Natural killer cell treated with Interleukin-12 subunit alpha and Interleukin-12 subunit beta and Interleukin-15 and Interleukin-18, amount 100 ng/mL, for 72 hours (primary cell): ENCODE data around the gene DOK3. TPM values are rescaled to one million over a fixed set of nuclear protein-coding genes. Genes with fewer than 3 reads are reported as not detected.

Experiments
- ATAC-seq, 2 donors: fragments of 150-1000 bp; cut with Tn5 transposase in 1 of 2; sonication (Bioruptor Pico), chemical (Tn5 transposase) in 1 of 2; 2 replicates each; pipeline ENCODE4 v1.10.0; 2021
- DNase-seq: peaks from one replicate; pipeline ENCODE4 v3.0.0; 2022; ENCODE audit warnings: low spot score
- H3K27ac Mint-ChIP-seq, 2 donors: 1 replicate in 1 of 2; 2 replicates in 1 of 2; pipeline ENCODE4 v1.8.0; 2022; ENCODE audit warnings: mixed read lengths in 2 of 2, mild to moderate bottlenecking in 1 of 2, moderate library complexity in 1 of 2
- H3K27me3 Mint-ChIP-seq, 2 donors: 1 replicate in 1 of 2; 2 replicates in 1 of 2; pipeline ENCODE4 v1.8.0; 2022; ENCODE audit warnings: mixed read lengths in 2 of 2
- H3K36me3 Mint-ChIP-seq: one replicate; pipeline ENCODE4 v1.8.0; 2022; ENCODE audit warnings: mixed read lengths
- H3K4me1 Mint-ChIP-seq, 2 donors: 1 replicate in 1 of 2; 2 replicates in 1 of 2; pipeline ENCODE4 v1.8.0; 2022; ENCODE audit warnings: low read depth in 2 of 2, mixed read lengths in 2 of 2, mild to moderate bottlenecking in 1 of 2
- H3K4me3 Mint-ChIP-seq: one replicate; pipeline ENCODE4 v1.8.0; 2022; ENCODE audit warnings: mixed read lengths
- H3K9me3 Mint-ChIP-seq: 2 replicates; pipeline ENCODE4 v1.8.0; 2022; ENCODE audit warnings: mixed read lengths
- total RNA-seq, 2 donors: library from RNA; stranded (reverse); gene quantifications; one replicate each; pipeline ENCODE4 v1.2.3, GENCODE V29; 2022

Gene DOK3
- total RNA-seq, 2 donors from 2014 or later: 10.0 to 18.0 TPM

DNA sequence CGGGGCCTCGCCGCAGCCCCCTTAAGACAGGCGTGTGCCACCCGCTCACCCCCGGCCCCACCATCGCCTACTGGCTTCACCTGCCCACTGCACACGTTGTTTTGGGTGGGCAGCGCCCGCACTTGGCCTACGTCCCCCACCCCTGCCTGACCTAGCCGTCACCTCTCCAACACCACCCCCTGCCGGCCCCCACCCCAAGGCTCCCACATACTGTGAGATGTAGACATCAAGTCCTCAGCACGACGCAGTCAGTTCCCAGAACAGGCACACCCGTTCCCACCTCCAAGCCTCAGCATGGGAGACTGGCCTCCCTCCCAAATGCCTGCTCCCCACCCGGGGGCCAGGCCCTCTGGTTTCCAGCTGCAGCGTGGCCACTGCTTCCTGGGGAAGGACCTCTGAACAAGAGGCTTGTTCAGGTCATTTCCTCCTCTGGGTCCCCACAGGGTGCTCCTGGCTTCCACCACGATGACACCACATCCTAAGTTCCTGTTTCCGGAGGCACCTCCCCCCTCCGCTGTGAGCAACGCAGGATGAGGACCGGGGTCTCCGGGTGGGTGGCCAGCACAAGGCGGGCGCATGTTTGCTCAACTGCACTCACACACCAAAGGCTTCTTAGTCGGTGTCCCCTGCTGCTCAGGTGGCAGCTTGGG lies 47.5 kb downstream of the DOK3 start:
- H3K27me3 Mint-ChIP-seq: no peaks in the 10 kb centered on the region
- peak overlapping the region in 1 of 2 donors; percentile 43 for H3K27ac Mint-ChIP-seq
- H3K4me1 Mint-ChIP-seq: peaks cover 2 to 10% of the 10 kb centered on the region in 2 donors
- no peak overlapping the region for H3K4me3 Mint-ChIP-seq
- DNase-seq (no peak), ATAC-seq (no peak)
- H3K9me3 Mint-ChIP-seq: no peaks in the 10 kb centered on the region
- H3K36me3 Mint-ChIP-seq: no peaks in the 10 kb centered on the region

DNA sequence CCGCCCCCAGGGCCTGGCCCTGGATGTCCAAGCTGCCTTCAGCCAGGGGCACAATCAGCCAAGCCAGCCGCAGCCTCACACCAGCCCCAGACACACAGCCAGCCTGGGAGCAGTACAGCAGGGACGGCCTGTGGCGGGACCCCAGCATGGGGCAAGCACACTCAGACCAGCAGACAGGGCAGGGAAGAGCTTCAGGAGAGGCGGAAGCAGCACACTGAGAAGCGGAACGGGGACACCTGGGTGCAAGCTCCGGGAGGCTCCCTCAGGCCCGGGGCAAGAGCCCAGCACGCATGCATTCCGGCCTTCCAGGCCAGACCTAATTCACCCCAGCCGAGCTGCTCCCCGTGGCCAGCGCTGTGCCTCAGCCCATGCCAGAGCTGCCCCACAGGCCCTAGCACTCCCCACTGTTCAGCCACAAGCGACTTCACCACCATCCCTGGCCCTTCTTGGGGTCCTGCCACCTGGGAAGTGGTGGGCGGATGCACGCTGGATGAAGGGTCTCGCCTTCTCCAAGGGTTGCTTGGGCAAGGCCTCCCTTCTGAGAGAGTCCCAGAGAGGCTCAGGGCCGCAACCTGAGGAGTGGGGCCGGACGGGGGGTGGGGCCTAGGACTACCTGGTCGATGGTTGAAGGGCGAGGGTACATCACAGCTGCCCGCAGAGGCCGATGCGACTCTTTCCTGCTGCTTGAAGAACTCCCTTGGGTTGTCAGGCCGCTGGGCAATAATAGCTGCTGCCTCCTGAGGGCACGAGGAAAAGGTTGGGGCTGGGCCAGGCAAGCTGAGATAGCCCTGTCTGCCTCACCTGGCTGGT lies 49.6 kb downstream of the DOK3 start:
- Mint-ChIP-seq H3K9me3 (no peaks in the 10 kb centered on the region), H3K27ac (no peak overlapping the region), H3K4me3 (no peak overlapping the region), H3K36me3 (no peaks in the 10 kb centered on the region), H3K27me3 (no peaks in the 10 kb centered on the region), H3K4me1 (peaks cover 2 to 10% of the 10 kb centered on the region in 2 donors)
- DNase-seq (no peak), ATAC-seq (no peak)

DNA sequence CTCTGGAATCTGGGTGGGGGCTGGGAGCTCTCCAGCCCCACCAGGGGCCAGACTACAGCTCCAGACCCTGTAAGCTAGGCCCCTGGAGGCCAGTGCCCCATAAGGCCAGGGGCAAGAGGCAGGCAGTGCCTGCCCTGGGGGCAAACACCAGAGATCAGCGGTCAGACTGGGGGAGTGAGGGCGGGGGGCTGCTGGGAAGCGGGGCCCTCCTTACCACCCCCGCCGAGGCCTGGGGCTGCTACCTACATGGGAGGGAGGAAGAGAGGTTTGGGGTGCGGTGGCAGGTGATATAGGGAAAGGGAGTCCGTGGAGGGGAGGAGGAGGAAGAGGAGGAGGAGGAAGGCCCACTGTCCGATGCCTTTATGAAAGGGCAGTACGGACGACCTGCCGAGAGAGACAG lies 50.3 kb downstream of the DOK3 start:
- Mint-ChIP-seq H3K4me3 (no peak overlapping the region), H3K27me3 (no peaks in the 10 kb centered on the region)
- no peak for ATAC-seq

DNA sequence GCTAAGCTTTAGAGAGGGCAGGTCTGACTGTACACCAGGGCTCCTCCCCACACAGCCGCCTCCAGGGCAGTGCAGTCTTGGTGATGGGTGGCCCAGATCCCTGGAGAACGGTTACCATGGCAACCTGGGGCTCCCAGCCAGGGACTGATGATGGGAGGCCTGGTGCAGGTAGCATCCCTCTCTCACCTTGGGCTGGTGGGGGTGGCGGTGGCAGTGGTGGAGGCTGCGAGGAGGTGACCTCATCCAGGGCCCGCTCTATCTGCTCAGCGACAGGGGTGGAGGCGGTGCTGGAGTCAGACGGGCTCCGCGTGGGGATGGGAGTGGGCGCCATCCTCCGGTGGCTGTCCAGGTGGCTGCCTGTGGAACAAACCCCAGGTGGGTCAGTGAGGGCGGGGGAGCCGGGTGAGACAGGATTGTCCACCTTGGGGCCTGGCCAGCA lies 50.7 kb downstream of the DOK3 start:
- Mint-ChIP-seq H3K36me3 (no peaks in the 10 kb centered on the region), H3K27me3 (no peaks in the 10 kb centered on the region), H3K27ac (no peak overlapping the region), H3K4me1 (peaks cover 3 to 12% of the 10 kb centered on the region in 2 donors), H3K9me3 (no peaks in the 10 kb centered on the region), H3K4me3 (no peak overlapping the region)
- no peak for DNase-seq
- no peak for ATAC-seq

More for the DNA sequence above, 50.3 kb downstream of the DOK3 start:
- Mint-ChIP-seq H3K36me3 (no peaks in the 10 kb centered on the region), H3K9me3 (no peaks in the 10 kb centered on the region), H3K27ac (no peak overlapping the region), H3K4me1 (peaks cover 2 to 10% of the 10 kb centered on the region in 2 donors)
- DNase-seq: no peak

DNA sequence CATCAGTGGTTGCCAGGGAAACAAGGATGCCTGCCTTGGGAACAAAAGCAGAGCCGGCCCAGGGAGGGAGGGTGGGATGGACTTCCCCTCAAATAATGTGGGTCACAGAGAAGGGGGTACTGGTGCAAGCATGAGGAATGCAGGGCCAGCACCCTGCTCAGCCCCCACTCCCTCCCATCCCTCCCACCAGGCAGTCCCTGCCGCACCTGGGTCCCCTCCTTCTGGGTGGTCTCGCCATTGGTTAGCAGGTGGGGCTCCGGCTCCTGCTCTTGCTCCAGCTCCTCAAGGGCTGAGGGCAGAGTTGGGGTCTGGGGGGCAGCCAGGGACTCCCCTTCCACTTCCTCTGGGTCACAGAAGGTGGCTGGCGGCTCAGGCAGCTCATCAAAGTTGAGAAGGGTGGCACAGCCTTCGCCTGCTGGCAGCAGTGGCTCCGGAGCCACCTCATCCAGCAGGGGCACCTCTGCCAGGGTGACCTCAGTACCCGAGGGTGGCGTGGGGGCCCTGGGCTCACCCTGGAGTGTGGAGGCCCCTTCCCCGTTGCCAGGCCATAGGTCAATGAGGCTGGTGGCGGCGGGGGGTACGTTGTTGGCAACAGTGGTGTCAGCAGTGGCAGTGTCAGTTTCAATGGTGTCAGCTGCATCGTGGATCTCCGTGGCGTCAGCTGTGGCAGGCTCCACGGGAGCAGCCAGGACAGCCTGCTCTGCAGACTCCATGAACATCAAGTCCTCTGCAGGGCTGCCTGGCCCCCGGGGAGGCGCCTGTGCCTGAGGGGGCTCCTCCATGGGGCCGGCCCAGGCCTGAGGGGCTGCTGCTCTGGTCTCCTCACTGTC lies 51.6 kb downstream of the DOK3 start:
- no peak overlapping the region for H3K4me3 Mint-ChIP-seq

DNA sequence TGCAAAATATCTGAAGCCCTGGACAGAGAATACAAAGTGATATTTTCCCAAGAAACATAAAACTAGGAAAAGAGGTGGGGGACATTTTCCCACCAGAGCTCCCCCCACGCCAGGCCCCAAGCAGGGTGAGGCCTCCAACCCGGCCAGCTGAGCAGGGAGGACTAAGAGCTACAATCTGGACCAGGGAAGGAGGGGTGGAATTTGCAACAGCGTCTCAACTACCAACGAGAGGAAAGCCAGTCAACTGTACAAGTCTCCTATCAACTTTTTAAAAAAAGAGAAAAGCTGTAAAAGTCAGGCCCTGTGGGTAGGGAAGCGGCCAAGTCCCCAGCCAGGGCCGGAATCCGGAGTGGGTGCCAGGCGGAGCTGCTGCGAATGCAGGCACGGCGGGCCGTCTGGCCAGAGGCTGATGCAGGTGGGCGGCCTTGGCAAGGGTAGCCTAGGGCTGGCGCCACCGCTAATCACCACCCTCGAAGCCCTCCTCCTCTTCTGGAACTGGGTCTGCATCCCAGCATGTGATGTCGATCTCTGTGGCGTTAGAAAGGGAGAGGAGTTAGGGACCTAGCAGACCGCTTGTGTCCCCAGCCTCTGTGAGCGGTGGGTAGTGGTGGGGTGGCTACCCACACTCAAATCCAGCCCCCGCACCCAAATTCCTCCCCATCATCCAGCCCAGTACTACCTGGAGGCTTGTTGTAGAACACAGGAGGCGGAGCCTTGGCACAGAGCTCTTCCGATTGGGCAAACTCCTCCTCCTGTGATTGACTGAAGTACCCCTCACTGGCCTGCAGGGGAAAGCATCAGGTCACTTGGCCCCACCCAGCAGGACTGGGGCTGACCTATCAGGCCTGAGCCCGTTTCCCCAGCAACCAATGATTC lies 52.4 kb downstream of the DOK3 start:
- ATAC-seq (peak; percentile 56 to 58), DNase-seq (peak; percentile 73)
- Mint-ChIP-seq H3K9me3 (no peaks in the 10 kb centered on the region), H3K4me1 (peaks cover 9 to 15% of the 10 kb centered on the region in 2 donors), H3K36me3 (no peaks in the 10 kb centered on the region), H3K4me3 (no peak overlapping the region), H3K27ac (no peak overlapping the region), H3K27me3 (no peaks in the 10 kb centered on the region)

More for the DNA sequence above, 51.6 kb downstream of the DOK3 start:
- H3K27me3 Mint-ChIP-seq: no peaks in the 10 kb centered on the region
- DNase-seq (no peak), ATAC-seq (no peak)
- H3K27ac Mint-ChIP-seq: no peak overlapping the region
- H3K9me3 Mint-ChIP-seq: no peaks in the 10 kb centered on the region
- H3K4me1 Mint-ChIP-seq: peaks cover 9 to 16% of the 10 kb centered on the region in 2 donors
- no peaks in the 10 kb centered on the region for H3K36me3 Mint-ChIP-seq

DNA sequence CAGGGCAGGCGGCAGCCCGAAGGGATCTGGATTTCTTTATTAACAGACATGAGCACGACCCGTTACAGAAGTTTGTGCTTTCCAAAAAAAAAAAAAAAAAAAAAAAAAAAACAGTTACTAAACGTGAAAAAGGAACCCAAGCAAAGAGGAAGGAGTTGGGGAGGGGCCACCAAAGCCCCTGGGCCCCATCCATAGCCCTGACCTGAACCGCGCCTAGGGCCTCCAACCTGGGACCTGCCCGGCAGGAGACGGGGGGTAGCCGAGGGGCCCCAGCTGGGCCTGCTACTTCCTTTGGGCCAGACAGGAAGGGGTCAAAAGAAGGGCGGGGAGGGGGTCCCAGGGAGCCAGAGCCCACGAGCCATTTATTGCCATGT lies 53.0 kb downstream of the DOK3 start:
- Mint-ChIP-seq H3K4me3 (peak overlapping the region; percentile 73), H3K9me3 (no peaks in the 10 kb centered on the region), H3K36me3 (no peaks in the 10 kb centered on the region), H3K27me3 (peaks cover 0 to 3% of the 10 kb centered on the region in 2 donors), H3K4me1 (peaks cover 13 to 14% of the 10 kb centered on the region in 2 donors), H3K27ac (peak overlapping the region in 1 of 2 donors; percentile 44)
- ATAC-seq: no peak
- DNase-seq: no peak

DNA sequence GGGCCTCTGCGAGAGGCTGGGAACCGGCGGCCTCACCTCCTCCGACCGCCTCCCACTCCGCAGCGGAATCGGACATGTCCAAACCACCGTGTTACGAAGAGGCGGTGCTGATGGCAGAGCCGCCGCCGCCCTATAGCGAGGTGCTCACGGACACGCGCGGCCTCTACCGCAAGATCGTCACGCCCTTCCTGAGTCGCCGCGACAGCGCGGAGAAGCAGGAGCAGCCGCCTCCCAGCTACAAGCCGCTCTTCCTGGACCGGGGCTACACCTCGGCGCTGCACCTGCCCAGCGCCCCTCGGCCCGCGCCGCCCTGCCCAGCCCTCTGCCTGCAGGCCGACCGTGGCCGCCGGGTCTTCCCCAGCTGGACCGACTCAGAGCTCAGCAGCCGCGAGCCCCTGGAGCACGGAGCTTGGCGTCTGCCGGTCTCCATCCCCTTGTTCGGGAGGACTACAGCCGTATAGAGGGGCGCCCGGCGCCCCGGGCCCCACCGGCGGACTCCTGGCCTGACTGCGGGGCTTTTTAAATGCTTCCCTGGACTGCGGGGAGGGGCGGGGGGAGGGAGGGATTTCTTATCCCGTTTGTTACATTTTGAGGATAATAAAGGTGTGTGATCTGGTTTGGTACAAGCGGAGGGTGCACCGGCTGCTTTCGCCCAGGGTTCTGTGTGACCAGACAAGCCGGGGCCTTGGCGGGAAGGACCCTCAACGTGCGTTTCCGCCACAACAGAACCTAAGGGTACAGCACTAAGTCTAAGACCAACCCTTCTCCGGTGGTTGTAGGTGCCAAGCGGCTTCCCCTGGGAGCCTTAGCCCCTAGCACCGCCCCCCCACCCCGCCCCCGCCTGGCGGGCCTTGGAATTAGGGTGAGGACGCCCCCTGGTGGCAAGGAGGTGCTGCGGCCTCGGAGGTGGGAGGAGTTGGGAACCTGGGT lies 53.7 kb downstream of the DOK3 start:
- Mint-ChIP-seq H3K9me3 (no peaks in the 10 kb centered on the region), H3K4me3 (peak overlapping the region; percentile 73), H3K27me3 (peaks cover 0 to 3% of the 10 kb centered on the region in 2 donors), H3K27ac (peak overlapping the region in 1 of 2 donors; percentile 44), H3K36me3 (no peaks in the 10 kb centered on the region), H3K4me1 (peaks cover 10 to 13% of the 10 kb centered on the region in 2 donors)
- ATAC-seq (peak; percentile 51 to 64), DNase-seq (peak; percentile 87)

DNA sequence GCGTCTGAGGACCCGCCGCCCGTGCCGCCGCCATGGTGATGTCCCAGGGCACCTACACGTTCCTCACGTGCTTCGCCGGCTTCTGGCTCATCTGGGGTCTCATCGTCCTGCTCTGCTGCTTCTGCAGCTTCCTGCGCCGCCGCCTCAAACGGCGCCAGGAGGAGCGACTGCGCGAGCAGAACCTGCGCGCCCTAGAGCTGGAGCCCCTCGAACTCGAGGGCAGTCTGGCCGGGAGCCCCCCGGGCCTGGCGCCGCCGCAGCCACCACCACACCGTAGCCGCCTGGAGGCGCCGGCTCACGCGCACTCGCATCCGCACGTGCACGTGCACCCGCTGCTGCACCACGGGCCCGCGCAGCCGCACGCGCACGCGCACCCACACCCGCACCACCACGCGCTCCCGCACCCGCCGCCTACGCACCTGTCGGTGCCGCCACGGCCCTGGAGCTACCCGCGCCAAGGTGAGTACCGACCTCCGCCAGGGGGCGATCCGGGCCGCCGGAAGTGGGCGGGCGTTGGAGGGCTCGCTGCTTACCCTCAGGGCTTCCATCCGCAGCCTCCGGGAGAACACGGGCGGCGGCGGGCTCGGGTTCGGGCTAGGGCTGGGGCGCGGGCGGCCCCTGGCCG lies 54.5 kb downstream of the DOK3 start:
- ATAC-seq (peak; percentile 72 to 79), DNase-seq (peak; percentile 91)
- Mint-ChIP-seq H3K27me3 (peaks cover 0 to 3% of the 10 kb centered on the region in 2 donors), H3K4me3 (peak overlapping the region; percentile 73), H3K36me3 (no peaks in the 10 kb centered on the region), H3K27ac (no peak overlapping the region), H3K9me3 (no peaks in the 10 kb centered on the region), H3K4me1 (peaks cover 10 to 16% of the 10 kb centered on the region in 2 donors)

DNA sequence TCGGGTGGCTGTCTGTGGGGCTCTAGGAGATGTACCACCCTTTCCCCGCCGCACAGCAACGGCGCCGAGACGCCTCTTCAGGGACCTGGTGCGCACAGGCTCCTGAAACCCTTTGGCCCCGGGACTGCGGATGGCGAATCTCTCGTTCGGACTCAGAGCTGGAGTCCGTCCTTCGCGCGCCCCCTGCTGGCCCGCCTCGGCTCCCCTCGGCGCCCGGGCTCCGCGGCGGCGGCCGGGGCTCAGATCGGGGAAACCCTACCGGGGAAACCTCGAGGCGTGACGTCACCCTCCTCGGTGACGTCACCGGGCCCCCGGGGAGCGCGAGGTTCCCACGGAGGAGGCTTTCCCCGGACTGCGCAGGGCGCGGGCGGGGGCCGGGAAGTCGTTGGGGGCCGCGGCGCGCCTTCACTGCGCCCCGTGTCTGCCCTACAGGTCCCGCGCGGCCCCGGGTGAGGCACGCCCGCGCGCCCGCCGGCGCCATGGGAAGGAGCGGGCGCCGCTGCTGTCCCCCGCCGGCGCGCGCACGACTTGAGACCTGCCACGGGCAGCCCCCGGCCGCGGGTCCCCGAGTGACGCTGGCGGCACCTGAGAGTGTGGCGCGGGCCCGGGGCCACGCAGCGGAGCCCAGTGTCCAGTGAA lies 55.1 kb downstream of the DOK3 start:
- peaks cover 0 to 3% of the 10 kb centered on the region in 2 donors for H3K27me3 Mint-ChIP-seq
- H3K9me3 Mint-ChIP-seq: no peaks in the 10 kb centered on the region
- H3K36me3 Mint-ChIP-seq: no peaks in the 10 kb centered on the region
- peaks cover 10 to 16% of the 10 kb centered on the region in 2 donors for H3K4me1 Mint-ChIP-seq
- H3K4me3 Mint-ChIP-seq: peak overlapping the region; percentile 73
- no peak overlapping the region for H3K27ac Mint-ChIP-seq
- DNase-seq (peak; percentile 94), ATAC-seq (peak; percentile 79 to 85)

DNA sequence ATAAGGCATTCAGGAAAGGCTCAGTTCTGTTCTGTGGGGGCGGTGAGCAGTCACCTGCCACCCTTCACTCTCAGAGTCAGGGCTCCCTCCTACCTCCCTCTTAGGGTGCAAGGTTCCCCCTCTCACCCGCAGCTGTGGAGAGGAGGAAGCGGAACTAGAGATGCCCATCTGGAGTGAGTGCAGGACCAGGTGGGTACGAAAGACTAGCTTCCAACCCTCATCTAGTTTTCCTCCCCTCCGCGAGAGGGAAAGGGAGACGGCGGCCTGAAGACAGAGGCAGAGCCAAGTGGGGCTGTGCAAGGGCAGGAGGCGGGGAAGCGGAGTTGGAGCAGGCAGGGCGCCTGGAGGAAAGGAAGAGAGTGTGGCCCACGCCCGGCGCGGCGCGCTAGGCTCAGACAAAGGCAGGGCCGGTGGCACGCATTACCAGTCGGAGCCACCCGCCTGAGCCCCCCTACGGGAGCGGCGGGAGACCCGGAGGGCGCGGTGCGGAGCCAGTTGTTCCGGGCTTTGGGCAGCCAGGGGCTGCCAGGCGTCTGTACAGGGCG lies 55.7 kb downstream of the DOK3 start:
- Mint-ChIP-seq H3K27ac (peak overlapping the region in 1 of 2 donors; percentile 41), H3K9me3 (no peaks in the 10 kb centered on the region), H3K4me1 (peaks cover 10 to 16% of the 10 kb centered on the region in 2 donors), H3K27me3 (peaks cover 0 to 3% of the 10 kb centered on the region in 2 donors), H3K36me3 (no peaks in the 10 kb centered on the region), H3K4me3 (peak overlapping the region; percentile 79)
- ATAC-seq (no peak), DNase-seq (no peak)
